BE2C (cell line): ENCODE results near the gene CTCFL.

Source experiments
- DNase-seq: peaks from one replicate; pipeline ENCODE4 v3.0.0-alpha.2; 2020
- H3K27me3 ChIP-seq: fragments of 250-450 bp; sonication (Bioruptor Pico); 2 replicates; pipeline ENCODE4 v1.5.1; 2020; ENCODE audit warnings: mild to moderate bottlenecking
- H3K36me3 ChIP-seq: fragments of 250-450 bp; sonication (Bioruptor Pico); 2 replicates; pipeline ENCODE4 v1.5.1; 2020; ENCODE audit warnings: mild to moderate bottlenecking
- H3K4me1 ChIP-seq: fragments of 250-450 bp; sonication (Bioruptor Pico); 2 replicates; pipeline ENCODE4 v1.5.1; 2020
- H3K4me3 ChIP-seq: 2 replicates; pipeline ENCODE4 v1.5.1; 2011; ENCODE audit warnings: low read depth, low read length
- H3K9me3 ChIP-seq: fragments of 250-450 bp; sonication (Bioruptor Pico); 2 replicates; pipeline ENCODE4 v1.5.1; 2020
- TF ChIP-seq, protein P1 (sequence below): IDR thresholded peaks from 2 replicates; pipeline ENCODE4 v1.5.1; 2012; ENCODE audit warnings: mild to moderate bottlenecking, low read depth, low read length

The CTCFL gene

DNA sequence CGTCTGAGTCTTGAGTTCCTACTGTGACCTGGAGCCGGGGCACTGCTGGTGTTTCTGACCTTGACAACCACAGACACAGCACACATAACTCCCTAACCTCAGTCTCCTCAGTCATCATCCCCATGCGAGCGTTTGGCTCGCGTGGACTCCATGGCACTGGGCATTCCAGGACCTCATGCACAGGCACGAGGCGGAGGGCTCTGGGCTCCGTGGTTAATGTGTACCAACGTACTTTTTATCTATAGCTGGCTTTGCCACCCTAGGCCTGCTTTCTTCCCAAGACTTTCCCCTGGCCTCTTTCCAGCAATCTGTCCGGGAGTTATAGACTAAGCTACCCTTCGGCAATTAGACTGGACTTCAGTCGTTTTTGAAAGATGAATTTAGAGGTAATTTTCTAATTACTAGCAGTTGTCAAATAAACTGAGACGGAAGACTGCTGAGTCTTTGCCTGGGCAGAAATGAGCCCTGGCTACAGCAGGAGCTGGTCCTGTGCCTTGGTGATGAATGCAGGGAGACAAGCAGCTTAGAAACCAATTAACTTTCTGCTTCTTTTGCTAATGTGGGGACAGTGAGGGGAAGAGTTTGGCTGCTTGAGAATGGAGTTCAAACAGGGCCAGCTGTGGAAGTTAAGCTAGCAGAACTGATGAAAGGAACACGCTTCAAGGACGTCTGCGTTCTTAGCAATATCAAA lies 16.1 kb upstream of the CTCFL start:
- no peaks in the 10 kb centered on the region for H3K4me1 ChIP-seq
- no peaks in the 10 kb centered on the region for H3K36me3 ChIP-seq
- H3K4me3 ChIP-seq: no peak overlapping the region
- TF ChIP-seq, protein P1, sequence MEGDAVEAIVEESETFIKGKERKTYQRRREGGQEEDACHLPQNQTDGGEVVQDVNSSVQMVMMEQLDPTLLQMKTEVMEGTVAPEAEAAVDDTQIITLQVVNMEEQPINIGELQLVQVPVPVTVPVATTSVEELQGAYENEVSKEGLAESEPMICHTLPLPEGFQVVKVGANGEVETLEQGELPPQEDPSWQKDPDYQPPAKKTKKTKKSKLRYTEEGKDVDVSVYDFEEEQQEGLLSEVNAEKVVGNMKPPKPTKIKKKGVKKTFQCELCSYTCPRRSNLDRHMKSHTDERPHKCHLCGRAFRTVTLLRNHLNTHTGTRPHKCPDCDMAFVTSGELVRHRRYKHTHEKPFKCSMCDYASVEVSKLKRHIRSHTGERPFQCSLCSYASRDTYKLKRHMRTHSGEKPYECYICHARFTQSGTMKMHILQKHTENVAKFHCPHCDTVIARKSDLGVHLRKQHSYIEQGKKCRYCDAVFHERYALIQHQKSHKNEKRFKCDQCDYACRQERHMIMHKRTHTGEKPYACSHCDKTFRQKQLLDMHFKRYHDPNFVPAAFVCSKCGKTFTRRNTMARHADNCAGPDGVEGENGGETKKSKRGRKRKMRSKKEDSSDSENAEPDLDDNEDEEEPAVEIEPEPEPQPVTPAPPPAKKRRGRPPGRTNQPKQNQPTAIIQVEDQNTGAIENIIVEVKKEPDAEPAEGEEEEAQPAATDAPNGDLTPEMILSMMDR: no peak
- H3K9me3 ChIP-seq: no peaks in the 10 kb centered on the region; the same call in 1 of the 2 replicates
- peaks cover 26% of the 10 kb centered on the region for H3K27me3 ChIP-seq
- DNase-seq: no peak

DNA sequence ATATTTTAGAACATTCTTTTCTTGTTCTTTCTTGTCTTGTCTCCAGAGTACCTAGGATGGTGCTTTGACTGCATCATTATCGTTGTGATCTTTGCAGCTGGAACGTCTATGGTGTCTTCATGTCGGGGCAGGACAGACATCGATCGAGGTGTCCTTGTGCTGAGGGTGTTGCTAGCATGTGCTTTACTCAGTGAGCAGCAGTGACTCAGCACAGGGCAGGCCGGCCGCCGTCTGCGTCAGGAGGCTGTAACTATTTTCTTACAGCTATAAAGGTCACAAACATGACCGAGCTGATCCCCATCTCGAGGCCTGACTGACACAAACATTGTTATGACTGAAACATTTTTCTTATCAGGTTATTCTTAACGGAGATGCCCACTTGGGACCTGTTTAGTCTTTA lies 14.9 kb upstream of the CTCFL start:
- Histone ChIP-seq H3K27me3 (peaks cover 23% of the 10 kb centered on the region), H3K36me3 (no peaks in the 10 kb centered on the region), H3K9me3 (no peaks in the 10 kb centered on the region; the same call in 1 of the 2 replicates), H3K4me1 (no peaks in the 10 kb centered on the region), H3K4me3 (no peak overlapping the region)
- TF ChIP-seq, protein P1: no peak
- DNase-seq: no peak

DNA sequence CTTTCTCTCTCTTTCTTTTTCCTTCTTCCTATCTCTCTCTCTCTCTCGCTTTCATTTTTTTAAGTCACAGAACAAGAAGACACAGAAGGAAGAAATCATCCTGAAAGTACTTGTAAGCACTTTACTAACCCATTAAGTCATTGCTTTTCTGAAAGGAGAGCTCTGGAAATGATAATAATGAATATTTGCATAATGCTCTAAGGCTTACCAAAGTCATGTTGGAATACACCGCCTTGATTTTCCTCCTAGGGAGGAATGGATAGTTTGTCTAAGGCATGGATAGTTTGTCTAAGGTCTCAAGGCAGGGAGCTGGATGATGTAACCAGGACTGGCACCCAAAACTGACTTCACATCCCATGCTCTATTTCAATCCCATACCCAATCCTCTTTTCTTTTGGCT lies 12.9 kb upstream of the CTCFL start:
- DNase-seq: no peak
- Histone ChIP-seq H3K36me3 (no peaks in the 10 kb centered on the region), H3K4me3 (no peak overlapping the region), H3K4me1 (no peaks in the 10 kb centered on the region), H3K27me3 (peaks cover 10% of the 10 kb centered on the region), H3K9me3 (no peaks in the 10 kb centered on the region; the same call in 1 of the 2 replicates)
- TF ChIP-seq, protein P1: no peak

DNA sequence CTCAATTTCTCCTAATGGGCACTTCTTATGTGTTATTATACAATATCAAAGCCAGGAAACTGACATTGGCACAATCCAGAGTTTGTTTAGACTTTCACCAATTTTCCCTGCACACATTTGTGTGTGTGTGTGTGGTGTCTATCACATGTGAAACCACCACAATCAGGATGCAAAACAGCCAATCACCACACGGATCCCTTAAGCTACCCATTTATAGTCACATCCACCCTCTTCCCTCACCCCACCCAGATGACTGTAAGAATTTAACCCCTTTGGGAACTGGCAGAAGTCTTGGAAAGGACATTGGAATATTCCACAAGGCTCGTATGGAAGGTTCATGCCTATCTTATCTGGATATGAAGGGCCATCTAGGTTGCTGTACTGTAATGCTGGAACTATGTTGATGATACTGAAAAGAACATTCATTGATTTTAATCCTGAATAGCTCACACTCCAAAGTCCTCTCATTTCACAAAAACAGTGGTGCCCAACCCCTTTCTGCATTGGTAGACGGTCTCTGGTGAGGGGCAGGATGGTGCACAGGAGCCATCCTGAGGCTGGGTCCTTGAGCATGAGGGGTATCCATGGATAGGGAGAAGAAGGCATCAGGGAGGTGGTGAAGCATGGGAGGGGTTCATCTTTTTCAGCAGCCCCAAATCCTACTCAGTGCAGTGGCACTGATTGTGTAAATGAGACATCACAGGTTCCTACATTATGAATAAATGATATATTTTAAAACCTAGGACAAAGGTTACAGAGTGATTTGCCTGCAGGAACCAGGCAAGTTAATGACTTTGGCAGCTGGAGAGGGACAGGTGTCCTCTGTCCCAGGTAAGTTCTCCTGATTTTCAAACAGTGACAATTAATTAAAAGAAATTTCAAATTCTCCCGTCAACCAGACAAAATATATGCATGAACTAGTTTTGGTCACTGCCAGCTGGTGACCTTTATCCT lies 12.1 kb upstream of the CTCFL start:
- no peak for DNase-seq
- Histone ChIP-seq H3K4me3 (no peak overlapping the region), H3K27me3 (peaks cover 10% of the 10 kb centered on the region; the same call in 1 of the 2 replicates), H3K9me3 (no peaks in the 10 kb centered on the region; the same call in 1 of the 2 replicates), H3K36me3 (no peaks in the 10 kb centered on the region), H3K4me1 (no peaks in the 10 kb centered on the region)
- TF ChIP-seq, protein P1: no peak

DNA sequence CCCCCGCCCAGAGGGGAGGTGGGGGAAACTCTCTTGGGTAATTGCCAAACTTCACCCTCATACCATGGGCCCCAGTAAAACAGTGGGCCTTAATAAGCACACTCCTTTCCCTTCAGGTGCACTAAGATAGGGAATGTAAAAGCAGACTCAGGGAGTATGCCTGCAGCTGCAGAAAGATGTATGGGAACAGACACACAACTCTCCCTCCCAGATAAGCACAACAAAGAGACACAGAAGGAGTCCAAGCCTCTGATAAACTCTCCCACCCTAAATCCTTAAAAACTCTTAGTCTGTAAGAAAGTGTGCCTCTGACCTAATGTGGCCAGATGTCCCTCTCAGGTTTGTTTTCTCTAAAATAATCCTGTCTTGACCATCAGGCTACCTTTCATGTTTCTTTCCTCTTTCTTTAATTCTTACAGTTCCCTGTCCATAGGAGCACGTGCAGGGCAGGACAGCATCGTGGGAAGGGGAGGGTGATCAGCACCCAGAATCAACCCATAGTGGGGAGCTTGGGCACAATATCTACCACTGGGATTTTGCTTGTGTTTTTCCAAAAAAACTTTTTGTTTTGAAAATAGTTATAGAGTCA lies 11.3 kb upstream of the CTCFL start:
- no peak for DNase-seq
- Histone ChIP-seq H3K4me1 (no peaks in the 10 kb centered on the region), H3K4me3 (no peak overlapping the region), H3K9me3 (no peaks in the 10 kb centered on the region; the same call in 1 of the 2 replicates), H3K27me3 (0 out of 2 replicates have a peak, but pooled peaks cover 6% of the 10 kb centered on the region), H3K36me3 (no peaks in the 10 kb centered on the region)
- TF ChIP-seq, protein P1: no peak
